Vagina (tissue), 2 donors: ENCODE results near the gene TBCEL.

ENCODE experiments used
- CTCF ChIP-seq, 3 experiments: fragments of 450-650 bp in 2 of 3; fragments of 200-600 bp in 1 of 3; sonication (generic) in 1 of 3; IDR thresholded peaks; one replicate each; pipeline ENCODE4 v1.5.1; 2017 to 2019; ENCODE audit warnings: antibody characterized with exemption in 3 of 3, mild to moderate bottlenecking in 2 of 3, moderate library complexity in 2 of 3
- POLR2A ChIP-seq, 2 donors: fragments of 450-650 bp; IDR thresholded peaks; one replicate each; pipeline ENCODE4 v1.6.1; 2017; ENCODE audit warnings: antibody characterized with exemption in 2 of 2, mild to moderate bottlenecking in 2 of 2, moderate library complexity in 2 of 2

GRCh38 chr11:121122328-121122727, 98.4 kb downstream of the TBCEL start:
- TF ChIP-seq POLR2A (IDR thresholded peaks at IDR 0.05): no peak
- TF ChIP-seq CTCF (IDR thresholded peaks at IDR 0.05): no peak
